Measurements from ENCODE around the gene SRRM2. TPM values are rescaled to one million over a fixed set of nuclear protein-coding genes. Genes with fewer than 3 reads are reported as not detected.
A peak's percentile ranks its signal among the peaks of the same experiment; 100 is the strongest.

SRRM2 gene
- total RNA-seq, 2 donors from 2014 or later: 843 to 876 TPM

- H3K9me3 Mint-ChIP-seq: no peaks in the 10 kb centered on the region
- no peak overlapping the region for H3K9ac ChIP-seq (ENCODE audit: extremely low read depth, low read length, poor library complexity, severe bottlenecking)
Observed at GRCh38 chr16:2779151-2779920, 26.9 kb downstream of the SRRM2 start.

GRCh38 chr16:2779978-2780898 is 27.8 kb downstream of the SRRM2 start:
- Mint-ChIP-seq H3K27me3 (ENCODE audit: insufficient read depth) (peaks cover 7% of the 10 kb centered on the region), H3K27ac (no peak overlapping the region), H3K9me3 (no peaks in the 10 kb centered on the region), H3K4me3 (no peak overlapping the region), H3K36me3 (ENCODE audit: low read depth) (peaks cover 3% of the 10 kb centered on the region), H3K4me1 (peaks cover 17% of the 10 kb centered on the region)
- peak; percentile 51 for DNase-seq
- WGBS, 2 experiments (ENCODE audit: insufficient coverage in 1 of 2, insufficient read length in 1 of 2): 76 to 78% methylated on average over 12 to 14 of the region's 17 CpGs
- H3K9me3 ChIP-seq (ENCODE audit: control insufficient read depth, low read length): no peaks in the 10 kb centered on the region
- no peak overlapping the region for H3K27ac ChIP-seq (ENCODE audit: low read depth, low read length)
- no peak overlapping the region for H3K4me3 ChIP-seq (ENCODE audit: low read length)
- peaks cover 5% of the 10 kb centered on the region for H3K4me1 ChIP-seq (ENCODE audit: control insufficient read depth, insufficient read depth, low read length)
- TF ChIP-seq CTCF (conservative IDR thresholded peaks at IDR 0.05): no peak
- peaks cover 11% of the 10 kb centered on the region for H3K27me3 ChIP-seq (ENCODE audit: control insufficient read depth, insufficient read depth, low read length, poor library complexity, severe bottlenecking)
- no peak overlapping the region for H3K9ac ChIP-seq (ENCODE audit: extremely low read depth, low read length, poor library complexity, severe bottlenecking)
- peaks cover under 1% of the 10 kb centered on the region for H3K36me3 ChIP-seq (ENCODE audit: control insufficient read depth, insufficient read depth, low read length)

More at GRCh38 chr16:2779151-2779920, 26.9 kb downstream of the SRRM2 start:
- H3K27me3 Mint-ChIP-seq (ENCODE audit: insufficient read depth): peaks cover 5% of the 10 kb centered on the region
- H3K27ac Mint-ChIP-seq: no peak overlapping the region
- peaks cover 5% of the 10 kb centered on the region for H3K4me1 ChIP-seq (ENCODE audit: control insufficient read depth, insufficient read depth, low read length)
- peak overlapping the region; percentile 95 for H3K4me3 Mint-ChIP-seq
- no peak overlapping the region for H3K4me3 ChIP-seq (ENCODE audit: low read length)
- 89 to 92% methylated on average over 15 to 23 of the region's 23 CpGs for WGBS, 2 experiments (ENCODE audit: insufficient coverage in 1 of 2, insufficient read length in 1 of 2)
- TF ChIP-seq CTCF (conservative IDR thresholded peaks at IDR 0.05): peak; percentile 31
- peaks cover 17% of the 10 kb centered on the region for H3K4me1 Mint-ChIP-seq
- peak; percentile 53 for DNase-seq
- H3K9me3 ChIP-seq (ENCODE audit: control insufficient read depth, low read length): no peaks in the 10 kb centered on the region
- no peak overlapping the region for H3K27ac ChIP-seq (ENCODE audit: low read depth, low read length)
- peaks cover 2% of the 10 kb centered on the region for H3K27me3 ChIP-seq (ENCODE audit: control insufficient read depth, insufficient read depth, low read length, poor library complexity, severe bottlenecking)
- peaks cover 10% of the 10 kb centered on the region for H3K36me3 Mint-ChIP-seq (ENCODE audit: low read depth)
- peaks cover 9% of the 10 kb centered on the region for H3K36me3 ChIP-seq (ENCODE audit: control insufficient read depth, insufficient read depth, low read length)

DNA sequence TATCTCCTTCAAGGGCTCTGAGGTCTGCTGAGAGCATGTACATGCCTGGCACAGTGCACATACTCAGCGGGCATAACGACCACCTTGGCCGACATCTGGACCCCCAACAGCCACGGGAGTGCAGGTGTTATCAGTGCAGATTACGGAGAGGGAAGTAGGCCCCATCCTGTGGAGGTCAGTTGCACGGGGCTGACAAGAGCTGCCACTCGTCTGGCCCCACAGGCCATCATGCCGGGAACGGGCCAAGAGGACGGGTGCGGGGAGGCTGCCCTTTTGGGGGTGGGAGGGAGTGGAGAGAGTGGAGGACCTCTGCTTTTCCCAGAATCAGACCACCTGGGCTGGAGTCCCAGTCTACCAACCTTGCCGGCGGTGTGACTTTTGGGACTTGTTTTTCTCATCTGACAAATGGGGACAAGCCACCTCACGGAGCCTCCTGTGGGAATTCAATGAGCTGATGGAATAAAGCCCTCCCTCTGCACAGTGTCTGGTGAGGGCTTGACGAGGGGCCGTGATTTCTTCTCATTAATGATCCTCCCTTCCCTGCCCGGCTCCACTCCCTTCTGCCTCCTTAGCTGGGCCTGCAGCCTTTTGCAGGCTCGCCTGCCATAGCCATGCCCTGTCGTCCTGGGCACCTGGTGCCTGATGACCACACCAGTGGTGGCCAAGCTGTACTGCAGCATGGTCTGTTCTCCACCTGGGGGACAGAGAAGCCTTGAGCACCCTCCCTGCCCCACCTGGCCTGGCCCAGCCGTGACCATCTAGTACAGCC is 30.3 kb downstream of the SRRM2 start:
- no peaks in the 10 kb centered on the region for H3K36me3 ChIP-seq (ENCODE audit: control insufficient read depth, insufficient read depth, low read length)
- H3K9me3 ChIP-seq (ENCODE audit: control insufficient read depth, low read length): no peaks in the 10 kb centered on the region
- peaks cover 5% of the 10 kb centered on the region for H3K4me1 ChIP-seq (ENCODE audit: control insufficient read depth, insufficient read depth, low read length)
- TF ChIP-seq CTCF (conservative IDR thresholded peaks at IDR 0.05): peak; percentile 61
- H3K4me3 ChIP-seq (ENCODE audit: low read length): no peak overlapping the region
- peaks cover 20% of the 10 kb centered on the region for H3K27me3 ChIP-seq (ENCODE audit: control insufficient read depth, insufficient read depth, low read length, poor library complexity, severe bottlenecking)
- H3K4me3 Mint-ChIP-seq: no peak overlapping the region
- no peak overlapping the region for H3K27ac ChIP-seq (ENCODE audit: low read depth, low read length)
- H3K4me1 Mint-ChIP-seq: peaks cover 15% of the 10 kb centered on the region
- WGBS, 2 experiments (ENCODE audit: insufficient coverage in 1 of 2, insufficient read length in 1 of 2): 93 to 94% methylated on average over 12 to 20 of the region's 20 CpGs
- H3K27me3 Mint-ChIP-seq (ENCODE audit: insufficient read depth): peaks cover 12% of the 10 kb centered on the region
- no peak overlapping the region for H3K27ac Mint-ChIP-seq
- peak; percentile 66 for DNase-seq
- H3K36me3 Mint-ChIP-seq (ENCODE audit: low read depth): no peaks in the 10 kb centered on the region
- H3K9me3 Mint-ChIP-seq: no peaks in the 10 kb centered on the region
- H3K9ac ChIP-seq (ENCODE audit: extremely low read depth, low read length, poor library complexity, severe bottlenecking): no peak overlapping the region

Data from endodermal cell (in vitro differentiated cells).